ENCODE results near the gene PRTG. TPM values are rescaled to one million over a fixed set of nuclear protein-coding genes. Genes with fewer than 3 reads are reported as not detected.

The PRTG gene, protein sequence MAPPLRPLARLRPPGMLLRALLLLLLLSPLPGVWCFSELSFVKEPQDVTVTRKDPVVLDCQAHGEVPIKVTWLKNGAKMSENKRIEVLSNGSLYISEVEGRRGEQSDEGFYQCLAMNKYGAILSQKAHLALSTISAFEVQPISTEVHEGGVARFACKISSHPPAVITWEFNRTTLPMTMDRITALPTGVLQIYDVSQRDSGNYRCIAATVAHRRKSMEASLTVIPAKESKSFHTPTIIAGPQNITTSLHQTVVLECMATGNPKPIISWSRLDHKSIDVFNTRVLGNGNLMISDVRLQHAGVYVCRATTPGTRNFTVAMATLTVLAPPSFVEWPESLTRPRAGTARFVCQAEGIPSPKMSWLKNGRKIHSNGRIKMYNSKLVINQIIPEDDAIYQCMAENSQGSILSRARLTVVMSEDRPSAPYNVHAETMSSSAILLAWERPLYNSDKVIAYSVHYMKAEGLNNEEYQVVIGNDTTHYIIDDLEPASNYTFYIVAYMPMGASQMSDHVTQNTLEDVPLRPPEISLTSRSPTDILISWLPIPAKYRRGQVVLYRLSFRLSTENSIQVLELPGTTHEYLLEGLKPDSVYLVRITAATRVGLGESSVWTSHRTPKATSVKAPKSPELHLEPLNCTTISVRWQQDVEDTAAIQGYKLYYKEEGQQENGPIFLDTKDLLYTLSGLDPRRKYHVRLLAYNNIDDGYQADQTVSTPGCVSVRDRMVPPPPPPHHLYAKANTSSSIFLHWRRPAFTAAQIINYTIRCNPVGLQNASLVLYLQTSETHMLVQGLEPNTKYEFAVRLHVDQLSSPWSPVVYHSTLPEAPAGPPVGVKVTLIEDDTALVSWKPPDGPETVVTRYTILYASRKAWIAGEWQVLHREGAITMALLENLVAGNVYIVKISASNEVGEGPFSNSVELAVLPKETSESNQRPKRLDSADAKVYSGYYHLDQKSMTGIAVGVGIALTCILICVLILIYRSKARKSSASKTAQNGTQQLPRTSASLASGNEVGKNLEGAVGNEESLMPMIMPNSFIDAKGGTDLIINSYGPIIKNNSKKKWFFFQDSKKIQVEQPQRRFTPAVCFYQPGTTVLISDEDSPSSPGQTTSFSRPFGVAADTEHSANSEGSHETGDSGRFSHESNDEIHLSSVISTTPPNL
- total RNA-seq (2014; rRNA removed; shearing (Covaris generic)) (2.3 and 3.4 TPM in 2 replicates), polyA plus RNA-seq (2016; fragmentation: Nextera tagmentation; extraction: Ambion mirVana) (0.63 and 0.70 TPM in 2 replicates)
- long read RNA-seq, partial matches to known transcripts, result 1 of 2 reads
- long read RNA-seq, other reads (novel, unspliced or antisense), result 1 of 2 reads

DNA sequence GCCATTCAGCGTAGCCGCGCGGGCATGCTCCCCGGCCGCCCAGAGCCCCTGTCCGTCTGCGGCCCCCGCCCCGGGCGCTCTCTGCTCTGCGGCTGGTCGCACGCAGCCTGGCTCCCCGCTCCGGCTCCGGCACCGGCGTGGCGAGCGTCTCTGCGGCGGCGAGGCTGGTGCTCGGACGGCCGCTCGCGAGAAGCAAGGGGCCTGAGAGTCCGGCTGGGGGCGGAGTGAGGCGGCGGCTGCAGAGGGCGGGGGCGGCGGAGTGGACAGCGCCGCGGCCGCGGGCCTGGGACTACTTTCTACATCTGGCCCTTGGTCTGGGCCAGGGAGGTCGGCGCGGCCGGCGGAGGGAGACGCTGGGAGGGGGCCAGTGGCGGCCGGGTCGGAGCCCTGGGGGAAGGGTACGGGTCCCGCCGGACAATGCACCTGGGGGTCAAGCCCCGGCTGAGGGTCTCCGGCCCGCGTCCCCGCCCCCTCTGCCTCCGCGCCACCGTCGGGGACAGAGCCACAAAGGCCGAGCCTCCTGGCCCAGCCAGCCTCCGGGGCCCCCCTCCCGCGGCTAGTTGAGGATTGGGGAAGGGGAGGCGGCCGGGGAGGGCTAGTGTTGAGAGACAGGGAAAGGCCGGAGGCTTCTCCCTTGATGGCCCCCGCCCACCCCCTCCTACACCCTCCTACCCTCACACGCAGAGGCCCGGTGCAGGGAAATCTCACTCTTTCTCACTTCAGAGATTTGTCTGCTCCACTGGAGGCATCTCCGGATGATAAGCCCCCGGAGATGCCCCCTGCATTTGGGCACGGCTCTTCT, at the start of gene PRTG:
TSS of gene PRTG (minus strand) at position 226 of the 802 bp plus-strand sequence. CDS start at position 5, 221 bp downstream.
- peaks cover 16% of the 10 kb centered on the region for H4K20me1 ChIP-seq (replicated peaks; ENCODE audit: insufficient read depth)
- H3K9me2 ChIP-seq (ENCODE audit: insufficient read depth), result no peaks in the 10 kb centered on the region
- peaks cover 6% of the 10 kb centered on the region; the same call in 2 of the 3 replicates for H3K4me1 Mint-ChIP-seq
- H3K27me3 Mint-ChIP-seq (ENCODE audit: insufficient read depth, low read depth, poor library complexity), result peaks cover 34% of the 10 kb centered on the region
- H2AFZ ChIP-seq, result peak within 1 kb of the TSS; percentile 83
- H3K79me2 ChIP-seq (replicated peaks; ENCODE audit: insufficient read depth), result no peaks in the 10 kb centered on the region
- H3K4me3 ChIP-seq, result peak within 1 kb of the TSS; percentile 72
- H3K27ac Mint-ChIP-seq, result no peak within 1 kb of the TSS
- H3K9me3 Mint-ChIP-seq, result no peaks in the 10 kb centered on the region; the same call in 2 of the 3 replicates
- H3K36me3 ChIP-seq (ENCODE audit: insufficient read depth), result no peaks in the 10 kb centered on the region
- H3F3A ChIP-seq (replicated peaks; ENCODE audit: low read depth), result peaks cover 7% of the 10 kb centered on the region
- peak within 1 kb of the TSS; percentile 93 for H3K4me2 ChIP-seq
- peak; percentile 78 for DNase-seq (ENCODE audit: low spot score)
- ATAC-seq, result peak; percentile 77
- no peaks in the 10 kb centered on the region for H3K36me3 Mint-ChIP-seq (ENCODE audit: low read depth)
- peaks cover 93% of the 10 kb centered on the region for H3K27me3 ChIP-seq (ENCODE audit: insufficient read depth)
- peak within 1 kb of the TSS; percentile 69 for H3K4me3 Mint-ChIP-seq
- H3K27ac ChIP-seq (ENCODE audit: low read depth), result no peak within 1 kb of the TSS
- H3K4me1 ChIP-seq (ENCODE audit: insufficient read depth), result peaks cover 22% of the 10 kb centered on the region
- TF ChIP-seq, protein P1, sequence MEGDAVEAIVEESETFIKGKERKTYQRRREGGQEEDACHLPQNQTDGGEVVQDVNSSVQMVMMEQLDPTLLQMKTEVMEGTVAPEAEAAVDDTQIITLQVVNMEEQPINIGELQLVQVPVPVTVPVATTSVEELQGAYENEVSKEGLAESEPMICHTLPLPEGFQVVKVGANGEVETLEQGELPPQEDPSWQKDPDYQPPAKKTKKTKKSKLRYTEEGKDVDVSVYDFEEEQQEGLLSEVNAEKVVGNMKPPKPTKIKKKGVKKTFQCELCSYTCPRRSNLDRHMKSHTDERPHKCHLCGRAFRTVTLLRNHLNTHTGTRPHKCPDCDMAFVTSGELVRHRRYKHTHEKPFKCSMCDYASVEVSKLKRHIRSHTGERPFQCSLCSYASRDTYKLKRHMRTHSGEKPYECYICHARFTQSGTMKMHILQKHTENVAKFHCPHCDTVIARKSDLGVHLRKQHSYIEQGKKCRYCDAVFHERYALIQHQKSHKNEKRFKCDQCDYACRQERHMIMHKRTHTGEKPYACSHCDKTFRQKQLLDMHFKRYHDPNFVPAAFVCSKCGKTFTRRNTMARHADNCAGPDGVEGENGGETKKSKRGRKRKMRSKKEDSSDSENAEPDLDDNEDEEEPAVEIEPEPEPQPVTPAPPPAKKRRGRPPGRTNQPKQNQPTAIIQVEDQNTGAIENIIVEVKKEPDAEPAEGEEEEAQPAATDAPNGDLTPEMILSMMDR (conservative IDR thresholded peaks at IDR 0.05; ENCODE audit: low read depth in 2 of 2), result no peak
- TF ChIP-seq, protein P2, sequence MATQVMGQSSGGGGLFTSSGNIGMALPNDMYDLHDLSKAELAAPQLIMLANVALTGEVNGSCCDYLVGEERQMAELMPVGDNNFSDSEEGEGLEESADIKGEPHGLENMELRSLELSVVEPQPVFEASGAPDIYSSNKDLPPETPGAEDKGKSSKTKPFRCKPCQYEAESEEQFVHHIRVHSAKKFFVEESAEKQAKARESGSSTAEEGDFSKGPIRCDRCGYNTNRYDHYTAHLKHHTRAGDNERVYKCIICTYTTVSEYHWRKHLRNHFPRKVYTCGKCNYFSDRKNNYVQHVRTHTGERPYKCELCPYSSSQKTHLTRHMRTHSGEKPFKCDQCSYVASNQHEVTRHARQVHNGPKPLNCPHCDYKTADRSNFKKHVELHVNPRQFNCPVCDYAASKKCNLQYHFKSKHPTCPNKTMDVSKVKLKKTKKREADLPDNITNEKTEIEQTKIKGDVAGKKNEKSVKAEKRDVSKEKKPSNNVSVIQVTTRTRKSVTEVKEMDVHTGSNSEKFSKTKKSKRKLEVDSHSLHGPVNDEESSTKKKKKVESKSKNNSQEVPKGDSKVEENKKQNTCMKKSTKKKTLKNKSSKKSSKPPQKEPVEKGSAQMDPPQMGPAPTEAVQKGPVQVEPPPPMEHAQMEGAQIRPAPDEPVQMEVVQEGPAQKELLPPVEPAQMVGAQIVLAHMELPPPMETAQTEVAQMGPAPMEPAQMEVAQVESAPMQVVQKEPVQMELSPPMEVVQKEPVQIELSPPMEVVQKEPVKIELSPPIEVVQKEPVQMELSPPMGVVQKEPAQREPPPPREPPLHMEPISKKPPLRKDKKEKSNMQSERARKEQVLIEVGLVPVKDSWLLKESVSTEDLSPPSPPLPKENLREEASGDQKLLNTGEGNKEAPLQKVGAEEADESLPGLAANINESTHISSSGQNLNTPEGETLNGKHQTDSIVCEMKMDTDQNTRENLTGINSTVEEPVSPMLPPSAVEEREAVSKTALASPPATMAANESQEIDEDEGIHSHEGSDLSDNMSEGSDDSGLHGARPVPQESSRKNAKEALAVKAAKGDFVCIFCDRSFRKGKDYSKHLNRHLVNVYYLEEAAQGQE (IDR thresholded peaks at IDR 0.05; ENCODE audit: unreplicated experiment), result no peak
- TF ChIP-seq, protein P3, sequence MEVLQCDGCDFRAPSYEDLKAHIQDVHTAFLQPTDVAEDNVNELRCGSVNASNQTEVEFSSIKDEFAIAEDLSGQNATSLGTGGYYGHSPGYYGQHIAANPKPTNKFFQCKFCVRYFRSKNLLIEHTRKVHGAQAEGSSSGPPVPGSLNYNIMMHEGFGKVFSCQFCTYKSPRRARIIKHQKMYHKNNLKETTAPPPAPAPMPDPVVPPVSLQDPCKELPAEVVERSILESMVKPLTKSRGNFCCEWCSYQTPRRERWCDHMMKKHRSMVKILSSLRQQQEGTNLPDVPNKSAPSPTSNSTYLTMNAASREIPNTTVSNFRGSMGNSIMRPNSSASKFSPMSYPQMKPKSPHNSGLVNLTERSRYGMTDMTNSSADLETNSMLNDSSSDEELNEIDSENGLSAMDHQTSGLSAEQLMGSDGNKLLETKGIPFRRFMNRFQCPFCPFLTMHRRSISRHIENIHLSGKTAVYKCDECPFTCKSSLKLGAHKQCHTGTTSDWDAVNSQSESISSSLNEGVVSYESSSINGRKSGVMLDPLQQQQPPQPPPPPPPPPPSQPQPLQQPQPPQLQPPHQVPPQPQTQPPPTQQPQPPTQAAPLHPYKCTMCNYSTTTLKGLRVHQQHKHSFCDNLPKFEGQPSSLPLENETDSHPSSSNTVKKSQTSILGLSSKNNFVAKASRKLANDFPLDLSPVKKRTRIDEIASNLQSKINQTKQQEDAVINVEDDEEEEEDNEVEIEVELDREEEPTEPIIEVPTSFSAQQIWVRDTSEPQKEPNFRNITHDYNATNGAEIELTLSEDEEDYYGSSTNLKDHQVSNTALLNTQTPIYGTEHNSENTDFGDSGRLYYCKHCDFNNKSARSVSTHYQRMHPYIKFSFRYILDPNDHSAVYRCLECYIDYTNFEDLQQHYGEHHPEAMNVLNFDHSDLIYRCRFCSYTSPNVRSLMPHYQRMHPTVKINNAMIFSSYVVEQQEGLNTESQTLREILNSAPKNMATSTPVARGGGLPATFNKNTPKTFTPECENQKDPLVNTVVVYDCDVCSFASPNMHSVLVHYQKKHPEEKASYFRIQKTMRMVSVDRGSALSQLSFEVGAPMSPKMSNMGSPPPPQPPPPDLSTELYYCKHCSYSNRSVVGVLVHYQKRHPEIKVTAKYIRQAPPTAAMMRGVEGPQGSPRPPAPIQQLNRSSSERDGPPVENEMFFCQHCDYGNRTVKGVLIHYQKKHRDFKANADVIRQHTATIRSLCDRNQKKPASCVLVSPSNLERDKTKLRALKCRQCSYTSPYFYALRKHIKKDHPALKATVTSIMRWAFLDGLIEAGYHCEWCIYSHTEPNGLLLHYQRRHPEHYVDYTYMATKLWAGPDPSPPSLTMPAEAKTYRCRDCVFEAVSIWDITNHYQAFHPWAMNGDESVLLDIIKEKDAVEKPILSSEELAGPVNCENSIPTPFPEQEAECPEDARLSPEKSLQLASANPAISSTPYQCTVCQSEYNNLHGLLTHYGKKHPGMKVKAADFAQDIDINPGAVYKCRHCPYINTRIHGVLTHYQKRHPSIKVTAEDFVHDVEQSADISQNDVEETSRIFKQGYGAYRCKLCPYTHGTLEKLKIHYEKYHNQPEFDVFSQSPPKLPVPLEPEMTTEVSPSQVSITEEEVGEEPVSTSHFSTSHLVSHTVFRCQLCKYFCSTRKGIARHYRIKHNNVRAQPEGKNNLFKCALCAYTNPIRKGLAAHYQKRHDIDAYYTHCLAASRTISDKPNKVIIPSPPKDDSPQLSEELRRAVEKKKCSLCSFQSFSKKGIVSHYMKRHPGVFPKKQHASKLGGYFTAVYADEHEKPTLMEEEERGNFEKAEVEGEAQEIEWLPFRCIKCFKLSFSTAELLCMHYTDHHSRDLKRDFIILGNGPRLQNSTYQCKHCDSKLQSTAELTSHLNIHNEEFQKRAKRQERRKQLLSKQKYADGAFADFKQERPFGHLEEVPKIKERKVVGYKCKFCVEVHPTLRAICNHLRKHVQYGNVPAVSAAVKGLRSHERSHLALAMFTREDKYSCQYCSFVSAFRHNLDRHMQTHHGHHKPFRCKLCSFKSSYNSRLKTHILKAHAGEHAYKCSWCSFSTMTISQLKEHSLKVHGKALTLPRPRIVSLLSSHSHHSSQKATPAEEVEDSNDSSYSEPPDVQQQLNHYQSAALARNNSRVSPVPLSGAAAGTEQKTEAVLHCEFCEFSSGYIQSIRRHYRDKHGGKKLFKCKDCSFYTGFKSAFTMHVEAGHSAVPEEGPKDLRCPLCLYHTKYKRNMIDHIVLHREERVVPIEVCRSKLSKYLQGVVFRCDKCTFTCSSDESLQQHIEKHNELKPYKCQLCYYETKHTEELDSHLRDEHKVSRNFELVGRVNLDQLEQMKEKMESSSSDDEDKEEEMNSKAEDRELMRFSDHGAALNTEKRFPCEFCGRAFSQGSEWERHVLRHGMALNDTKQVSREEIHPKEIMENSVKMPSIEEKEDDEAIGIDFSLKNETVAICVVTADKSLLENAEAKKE (CRISPR knock-in tag; IDR thresholded peaks at IDR 0.05), result no peak
- TF ChIP-seq POLR2AphosphoS5 (IDR thresholded peaks at IDR 0.05; ENCODE audit: low read depth) (no peak), EZH2phosphoT487 (IDR thresholded peaks at IDR 0.05; ENCODE audit: unreplicated experiment) (no peak), EZH2 (IDR thresholded peaks at IDR 0.05; ENCODE audit: low read depth, unreplicated experiment) (no peak), ZNF331 (CRISPR knock-in tag; IDR thresholded peaks at IDR 0.05; ENCODE audit: low read depth) (no peak), NANOG (IDR thresholded peaks at IDR 0.05; ENCODE audit: borderline replicate concordance) (no peak), ZNF114 (CRISPR knock-in tag; IDR thresholded peaks at IDR 0.05) (no peak)

All from GM23338 (cell line).